Stomach (tissue), 4 donors: ENCODE results near the gene SNX13.

Experiments
- CTCF ChIP-seq, 7 experiments: fragments of 450-650 bp in 4 of 7; fragments of 200-600 bp in 3 of 7; sonication (generic) in 3 of 7; IDR thresholded peaks; one replicate each; pipeline ENCODE4 v1.5.1; 2016 to 2019; ENCODE audit warnings: antibody characterized with exemption in 7 of 7, control low read depth in 2 of 7, mild to moderate bottlenecking in 1 of 7
- POLR2A ChIP-seq, 4 donors: fragments of 450-650 bp; IDR thresholded peaks; one replicate each; pipeline ENCODE4 v1.6.1; 2016; ENCODE audit warnings: antibody characterized with exemption in 4 of 4, control low read depth in 2 of 4, mild to moderate bottlenecking in 1 of 4, moderate library complexity in 1 of 4

GRCh38 chr7:17916786-17917185 lies 23.5 kb downstream of the SNX13 start:
- TF ChIP-seq POLR2A (IDR thresholded peaks at IDR 0.05) (no peak), CTCF (IDR thresholded peaks at IDR 0.05) (no peak)
